Calu3 (cell line): ENCODE data around the gene TRAK1. TPM values are rescaled to one million over a fixed set of nuclear protein-coding genes. Genes with fewer than 3 reads are reported as not detected.

Experiments
- BruUV-seq: library from RNA; stranded (reverse); fragments of 400-500 nt; replicated peaks from 2 replicates; lab custom pipeline; 2021; lab: Mats Ljungman, UMichigan
- CTCF ChIA-PET: fragments of 300-600 bp; sonication (Branson Sonifier 250); formaldehyde crosslinking; loops from one replicate; lab custom pipeline; 2022; ENCODE audit warnings: antibody characterized with exemption; lab: Charles Lee
- DNase-seq: peaks from one replicate; pipeline ENCODE4 v3.0.0; 2022
- H3K27ac Mint-ChIP-seq: one replicate; pipeline ENCODE4 v1.8.0; 2022; ENCODE audit warnings: mixed read lengths; ENCODE audit not compliant: unreplicated experiment
- H3K27me3 Mint-ChIP-seq: one replicate; pipeline ENCODE4 v1.8.0; 2022; ENCODE audit warnings: mixed read lengths; ENCODE audit not compliant: unreplicated experiment
- H3K36me3 Mint-ChIP-seq: one replicate; pipeline ENCODE4 v1.8.0; 2022; ENCODE audit warnings: mild to moderate bottlenecking, moderate library complexity, mixed read lengths; ENCODE audit not compliant: insufficient read depth, unreplicated experiment
- H3K4me1 Mint-ChIP-seq: one replicate; pipeline ENCODE4 v1.8.0; 2022; ENCODE audit warnings: mild to moderate bottlenecking, low read depth, mixed read lengths; ENCODE audit not compliant: unreplicated experiment
- H3K4me3 Mint-ChIP-seq: one replicate; pipeline ENCODE4 v1.8.0; 2022; ENCODE audit warnings: mild to moderate bottlenecking, low read depth, moderate library complexity, mixed read lengths; ENCODE audit not compliant: unreplicated experiment
- H3K9me3 Mint-ChIP-seq: one replicate; pipeline ENCODE4 v1.8.0; 2022; ENCODE audit warnings: low read depth, mixed read lengths; ENCODE audit not compliant: unreplicated experiment
- intact Hi-C: fragments of 100-400 bp; cut with micrococcal nuclease; formaldehyde crosslinking; loops from one replicate; pipeline ENCODE4 v1.10.0; 2022; ENCODE audit not compliant: unreplicated experiment
- total RNA-seq: library from RNA; stranded (reverse); gene quantifications from 2 replicates; pipeline ENCODE4 v1.2.3, GENCODE V29; 2022
- TF ChIP-seq, protein P1 (sequence below): fragments of 200-600 bp; IDR thresholded peaks from one replicate; pipeline ENCODE4 v1.8.0; 2022; ENCODE audit warnings: antibody characterized with exemption; ENCODE audit not compliant: unreplicated experiment

The TRAK1 gene
- total RNA-seq, 1 experiment from 2014 or later = 108 TPM

DNA sequence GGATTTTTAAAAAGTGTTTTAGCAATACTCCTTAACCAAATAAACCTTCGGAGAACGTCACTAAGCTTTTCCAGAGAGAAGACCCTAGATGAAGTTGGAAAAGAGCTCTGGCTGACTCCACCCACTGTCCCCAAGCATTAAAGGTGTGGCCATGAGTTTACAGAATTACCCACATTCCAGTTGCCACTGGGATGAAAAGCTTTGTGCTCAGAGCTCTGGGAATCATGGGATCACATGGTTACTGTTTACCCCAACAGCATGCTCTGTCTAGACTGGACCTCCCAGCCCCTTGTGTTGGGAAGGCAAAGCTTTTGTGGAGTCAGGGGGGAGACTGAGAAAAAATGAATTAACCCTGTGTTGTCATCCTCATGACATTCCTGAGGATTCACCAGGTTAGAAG is 119.6 kb downstream of the TRAK1 start:
- H3K27me3 Mint-ChIP-seq = no peaks in the 10 kb centered on the region
- no peaks in the 10 kb centered on the region for H3K9me3 Mint-ChIP-seq
- CTCF ChIA-PET = interaction anchor here (0.9 to 2.1 kb wide), 2 partner anchors 20 to 93 kb away, joined by 5 to 9 read pairs; no protein-coding TSS in a partner anchor
- H3K4me1 Mint-ChIP-seq = no peaks in the 10 kb centered on the region
- no TSS peak for BruUV-seq
- no peak overlapping the region for H3K4me3 Mint-ChIP-seq
- intact Hi-C loops = no loop called here
- no peak for DNase-seq
- peaks cover 37% of the 10 kb centered on the region for H3K36me3 Mint-ChIP-seq
- no peak overlapping the region for H3K27ac Mint-ChIP-seq
- TF ChIP-seq, protein P1, sequence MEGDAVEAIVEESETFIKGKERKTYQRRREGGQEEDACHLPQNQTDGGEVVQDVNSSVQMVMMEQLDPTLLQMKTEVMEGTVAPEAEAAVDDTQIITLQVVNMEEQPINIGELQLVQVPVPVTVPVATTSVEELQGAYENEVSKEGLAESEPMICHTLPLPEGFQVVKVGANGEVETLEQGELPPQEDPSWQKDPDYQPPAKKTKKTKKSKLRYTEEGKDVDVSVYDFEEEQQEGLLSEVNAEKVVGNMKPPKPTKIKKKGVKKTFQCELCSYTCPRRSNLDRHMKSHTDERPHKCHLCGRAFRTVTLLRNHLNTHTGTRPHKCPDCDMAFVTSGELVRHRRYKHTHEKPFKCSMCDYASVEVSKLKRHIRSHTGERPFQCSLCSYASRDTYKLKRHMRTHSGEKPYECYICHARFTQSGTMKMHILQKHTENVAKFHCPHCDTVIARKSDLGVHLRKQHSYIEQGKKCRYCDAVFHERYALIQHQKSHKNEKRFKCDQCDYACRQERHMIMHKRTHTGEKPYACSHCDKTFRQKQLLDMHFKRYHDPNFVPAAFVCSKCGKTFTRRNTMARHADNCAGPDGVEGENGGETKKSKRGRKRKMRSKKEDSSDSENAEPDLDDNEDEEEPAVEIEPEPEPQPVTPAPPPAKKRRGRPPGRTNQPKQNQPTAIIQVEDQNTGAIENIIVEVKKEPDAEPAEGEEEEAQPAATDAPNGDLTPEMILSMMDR = no peak

DNA sequence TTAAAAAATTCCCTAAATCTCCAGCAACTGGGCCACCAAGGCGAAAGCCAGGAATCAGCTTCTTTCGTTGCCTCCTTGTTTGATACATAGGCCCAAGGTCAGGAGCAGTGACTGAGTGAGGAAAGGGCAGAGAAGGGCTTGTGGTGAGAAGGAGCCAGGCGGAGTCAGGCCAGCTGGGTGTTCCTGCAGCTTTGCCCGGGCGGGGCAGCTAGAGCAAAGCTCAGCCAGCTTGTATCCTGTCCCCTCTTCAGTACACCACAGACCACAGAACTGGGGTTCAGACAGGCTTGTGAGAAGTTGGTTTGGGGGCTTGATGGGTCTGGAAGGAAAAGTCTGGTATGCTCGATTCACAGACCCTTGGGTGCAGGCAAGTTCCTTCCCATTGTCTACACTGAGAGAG is 122.3 kb downstream of the TRAK1 start:
- H3K27ac Mint-ChIP-seq = no peak overlapping the region
- BruUV-seq = no TSS peak
- H3K27me3 Mint-ChIP-seq = no peaks in the 10 kb centered on the region
- H3K9me3 Mint-ChIP-seq = no peaks in the 10 kb centered on the region
- peaks cover 47% of the 10 kb centered on the region for H3K36me3 Mint-ChIP-seq
- CTCF ChIA-PET = no interaction called here
- H3K4me1 Mint-ChIP-seq = no peaks in the 10 kb centered on the region
- no peak overlapping the region for H3K4me3 Mint-ChIP-seq
- no peak for DNase-seq
- intact Hi-C loops = no loop called here
- TF ChIP-seq, protein P1 = no peak

DNA sequence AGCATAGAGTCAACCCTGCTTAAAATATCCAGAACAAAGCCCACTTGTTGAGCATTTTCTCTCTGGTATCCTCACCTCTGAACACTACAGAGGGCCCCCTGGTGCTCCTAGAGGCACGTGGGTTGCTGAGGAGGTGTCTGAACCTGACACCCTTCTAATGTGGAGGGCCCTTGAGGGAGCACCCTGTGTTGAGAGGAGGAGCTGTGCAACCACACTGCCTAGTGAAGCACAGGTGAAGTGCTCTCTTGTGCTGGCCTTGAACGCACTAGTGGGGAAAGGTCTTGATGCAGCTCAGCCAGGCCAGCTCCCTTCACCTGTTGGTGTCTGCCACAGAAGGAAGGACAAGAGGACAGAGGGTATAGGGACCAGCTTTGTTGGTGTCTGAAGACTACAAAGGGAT is 122.9 kb downstream of the TRAK1 start:
- CTCF ChIA-PET = interaction anchor here (0.9 to 1.0 kb wide), 2 partner anchors 23 to 97 kb away, joined by 3 to 4 read pairs; no protein-coding TSS in a partner anchor
- no peak overlapping the region for H3K27ac Mint-ChIP-seq
- H3K4me3 Mint-ChIP-seq = no peak overlapping the region
- no peak for DNase-seq
- no peaks in the 10 kb centered on the region for H3K27me3 Mint-ChIP-seq
- H3K36me3 Mint-ChIP-seq = peaks cover 50% of the 10 kb centered on the region
- TF ChIP-seq, protein P1 = no peak
- H3K4me1 Mint-ChIP-seq = no peaks in the 10 kb centered on the region
- H3K9me3 Mint-ChIP-seq = no peaks in the 10 kb centered on the region
- intact Hi-C loops = no loop called here
- no TSS peak for BruUV-seq

DNA sequence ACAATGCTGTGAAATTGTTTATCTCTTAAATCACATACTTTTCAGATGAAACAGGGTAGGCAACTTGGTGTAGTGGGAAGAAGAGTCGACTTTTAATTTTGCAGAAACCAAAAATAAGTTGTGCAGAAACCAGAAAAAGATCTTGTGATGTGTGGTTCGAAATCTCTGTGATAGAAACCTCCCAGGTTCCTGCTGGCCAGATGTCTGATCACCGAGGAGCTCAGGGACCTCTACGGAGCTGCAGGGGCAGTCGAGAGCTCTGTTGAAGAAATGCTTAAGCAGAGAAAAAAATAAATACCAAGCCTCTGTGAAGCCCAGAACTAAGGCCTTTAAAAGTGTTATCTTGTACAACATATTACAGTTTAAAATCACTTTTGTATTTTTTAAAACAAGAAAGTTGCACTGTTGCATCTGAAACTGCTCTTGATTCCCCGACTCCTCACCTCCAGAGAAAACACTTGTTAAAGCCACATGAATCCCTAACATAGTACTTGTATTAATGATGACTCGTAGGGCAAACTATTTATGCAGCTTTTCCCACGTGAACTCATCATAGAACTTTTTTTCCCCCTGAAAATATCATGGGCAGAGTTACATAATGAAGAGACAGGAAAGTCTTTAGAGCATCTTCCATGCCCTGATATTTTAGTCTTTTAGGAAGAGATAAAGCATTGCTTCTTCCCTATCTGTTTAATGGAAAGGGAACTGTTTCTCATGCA is 123.6 kb downstream of the TRAK1 start:
- TF ChIP-seq, protein P1 = no peak
- H3K4me1 Mint-ChIP-seq = no peaks in the 10 kb centered on the region
- H3K27ac Mint-ChIP-seq = no peak overlapping the region
- peaks cover 52% of the 10 kb centered on the region for H3K36me3 Mint-ChIP-seq
- intact Hi-C loops = no loop called here
- H3K27me3 Mint-ChIP-seq = no peaks in the 10 kb centered on the region
- CTCF ChIA-PET = interaction anchor here (0.9 to 1.0 kb wide), 2 partner anchors 23 to 97 kb away, joined by 3 to 4 read pairs; no protein-coding TSS in a partner anchor
- no TSS peak for BruUV-seq
- no peak for DNase-seq
- H3K4me3 Mint-ChIP-seq = no peak overlapping the region
- H3K9me3 Mint-ChIP-seq = no peaks in the 10 kb centered on the region
